Thyroid gland (tissue), 4 donors: ENCODE measurements around the gene CECR2.

Source experiments
- CTCF ChIP-seq, 6 experiments: fragments of 200-600 bp in 3 of 6; fragments of 450-650 bp in 3 of 6; sonication (generic) in 3 of 6; IDR thresholded peaks; one replicate each; pipeline ENCODE4 v1.5.1; 2016 to 2019; ENCODE audit warnings: antibody characterized with exemption in 6 of 6, mild to moderate bottlenecking in 2 of 6, inconsistent platforms in 1 of 6, moderate library complexity in 1 of 6
- POLR2A ChIP-seq, 2 donors: fragments of 450-650 bp; IDR thresholded peaks; one replicate each; pipeline ENCODE4 v1.6.1; 2017; ENCODE audit warnings: antibody characterized with exemption in 2 of 2, mild to moderate bottlenecking in 2 of 2, moderate library complexity in 1 of 2

- TF ChIP-seq CTCF (IDR thresholded peaks at IDR 0.05): no peak
- no peak for TF ChIP-seq POLR2A (IDR thresholded peaks at IDR 0.05)
These were observed 154.7 kb downstream of the CECR2 start for GRCh38 chr22:17523925-17524324.
